Effector CD4-positive, alpha-beta T cell (primary cell): ENCODE data around the gene RANBP3.

Experiments
- DNase-seq: peaks from one replicate; pipeline ENCODE4 v3.0.0-alpha.2; 2020

RANBP3 gene

GRCh38 chr19:5921516-5922160 is 56.3 kb downstream of the RANBP3 start:
- no peak for DNase-seq

- no peak for DNase-seq
These were observed 59.4 kb downstream of the RANBP3 start for GRCh38 chr19:5918463-5919079.

GRCh38 chr19:5917431-5918107 is 60.4 kb downstream of the RANBP3 start:
- no peak for DNase-seq

GRCh38 chr19:5916181-5916708 is 61.7 kb downstream of the RANBP3 start:
- no peak for DNase-seq

- no peak for DNase-seq
These were observed 62.2 kb downstream of the RANBP3 start for GRCh38 chr19:5915782-5916165.

GRCh38 chr19:5914946-5915781 is 62.8 kb downstream of the RANBP3 start:
- DNase-seq: no peak

- no peak for DNase-seq
These were observed 63.6 kb downstream of the RANBP3 start for GRCh38 chr19:5914358-5914774.

GRCh38 chr19:5913739-5914357 is 64.1 kb downstream of the RANBP3 start, which contains the start of gene CAPS:
Gene CAPS, plus strand, starts transcription at chr19:5914254. Its CDS starts 153 bp downstream, at chr19:5914407.
- DNase-seq: no peak

- no peak for DNase-seq
These were observed 66.6 kb downstream of the RANBP3 start for GRCh38 chr19:5911366-5911765.

GRCh38 chr19:5910638-5910907 is 67.4 kb downstream of the RANBP3 start:
- no peak for DNase-seq

GRCh38 chr19:5908773-5909442 is 69.0 kb downstream of the RANBP3 start:
- no peak for DNase-seq

GRCh38 chr19:5907241-5907640 is 70.7 kb downstream of the RANBP3 start:
- DNase-seq: no peak

- DNase-seq: no peak
These were observed 72.7 kb downstream of the RANBP3 start for GRCh38 chr19:5905114-5905778.

- peak; percentile 100 for DNase-seq
These were observed 73.4 kb downstream of the RANBP3 start, which contains the start of gene VMAC for GRCh38 chr19:5904352-5905113. Gene VMAC, plus strand, starts transcription at chr19:5904872. Its CDS starts 19 bp downstream, at chr19:5904891.

GRCh38 chr19:5903624-5904351 is 74.2 kb downstream of the RANBP3 start, which contains the start of gene NDUFA11:
Gene NDUFA11, minus strand, starts transcription at chr19:5903790. Its CDS starts 82 bp downstream, at chr19:5903708.
- peak; percentile 98 for DNase-seq

GRCh38 chr19:5903056-5903623 is 74.8 kb downstream of the RANBP3 start:
- no peak for DNase-seq

GRCh38 chr19:5900976-5901375 is 77.0 kb downstream of the RANBP3 start:
- no peak for DNase-seq

- DNase-seq: no peak
These were observed 78.0 kb downstream of the RANBP3 start for GRCh38 chr19:5899728-5900526.
